Kidney epithelial cell (primary cell): ENCODE data around the gene LDLRAD4. TPM values are rescaled to one million over a fixed set of nuclear protein-coding genes. Genes with fewer than 3 reads are reported as not detected.

Experiments
- DNase-seq: peaks from one replicate; pipeline ENCODE4 v3.0.0-alpha.2; 2010; ENCODE audit warnings: low read depth
- H3K27me3 ChIP-seq: 2 replicates; pipeline ENCODE4 v1.6.0; 2011; ENCODE audit warnings: low read length; ENCODE audit not compliant: control insufficient read depth, insufficient read depth
- H3K36me3 ChIP-seq: 2 replicates; pipeline ENCODE4 v1.5.1; 2011; ENCODE audit warnings: low read length; ENCODE audit not compliant: control insufficient read depth, insufficient read depth
- H3K4me3 ChIP-seq: 2 replicates; pipeline ENCODE4 v1.5.1; 2011; ENCODE audit warnings: low read depth, mild to moderate bottlenecking, control low read depth, low read length
- total RNA-seq: library from RNA; depleted of rRNA; stranded (reverse); fragments of >200 nt; gene quantifications from 2 replicates; pipeline ENCODE4 v1.2.3, GENCODE V29; 2015
- TF ChIP-seq, protein P1 (sequence below): IDR thresholded peaks from 2 replicates; pipeline ENCODE4 v1.5.1; 2011; ENCODE audit warnings: mild to moderate bottlenecking, moderate library complexity, low read length, control low read depth, inconsistent platforms; ENCODE audit not compliant: insufficient read depth, poor library complexity, severe bottlenecking

Gene LDLRAD4
- total RNA-seq, 1 donor from 2014 or later = 5.8 TPM

DNA sequence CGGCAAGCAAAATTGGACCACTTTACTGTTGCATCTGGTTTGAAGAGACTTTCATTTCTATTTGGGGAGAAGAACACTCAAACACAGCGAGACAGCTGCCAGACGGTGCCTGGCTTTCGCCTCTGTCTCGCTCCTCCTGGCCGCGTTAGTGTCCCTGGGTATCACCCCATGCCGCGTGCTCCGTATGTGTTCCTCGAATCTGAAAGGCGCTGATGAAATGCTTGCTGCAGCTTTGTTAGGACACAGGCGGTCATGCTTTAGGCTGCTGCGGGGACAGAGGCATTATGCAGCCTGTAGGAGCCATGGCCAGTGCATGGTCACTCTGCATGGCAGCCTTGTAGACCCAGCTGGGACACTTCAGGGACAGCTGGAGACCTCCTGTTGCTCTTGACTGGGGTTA lies 53.9 kb downstream of the LDLRAD4 start:
- no peak for DNase-seq
- TF ChIP-seq, protein P1, sequence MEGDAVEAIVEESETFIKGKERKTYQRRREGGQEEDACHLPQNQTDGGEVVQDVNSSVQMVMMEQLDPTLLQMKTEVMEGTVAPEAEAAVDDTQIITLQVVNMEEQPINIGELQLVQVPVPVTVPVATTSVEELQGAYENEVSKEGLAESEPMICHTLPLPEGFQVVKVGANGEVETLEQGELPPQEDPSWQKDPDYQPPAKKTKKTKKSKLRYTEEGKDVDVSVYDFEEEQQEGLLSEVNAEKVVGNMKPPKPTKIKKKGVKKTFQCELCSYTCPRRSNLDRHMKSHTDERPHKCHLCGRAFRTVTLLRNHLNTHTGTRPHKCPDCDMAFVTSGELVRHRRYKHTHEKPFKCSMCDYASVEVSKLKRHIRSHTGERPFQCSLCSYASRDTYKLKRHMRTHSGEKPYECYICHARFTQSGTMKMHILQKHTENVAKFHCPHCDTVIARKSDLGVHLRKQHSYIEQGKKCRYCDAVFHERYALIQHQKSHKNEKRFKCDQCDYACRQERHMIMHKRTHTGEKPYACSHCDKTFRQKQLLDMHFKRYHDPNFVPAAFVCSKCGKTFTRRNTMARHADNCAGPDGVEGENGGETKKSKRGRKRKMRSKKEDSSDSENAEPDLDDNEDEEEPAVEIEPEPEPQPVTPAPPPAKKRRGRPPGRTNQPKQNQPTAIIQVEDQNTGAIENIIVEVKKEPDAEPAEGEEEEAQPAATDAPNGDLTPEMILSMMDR = no peak
- no peaks in the 10 kb centered on the region for H3K36me3 ChIP-seq
- no peak overlapping the region for H3K4me3 ChIP-seq
- H3K27me3 ChIP-seq = no peaks in the 10 kb centered on the region

DNA sequence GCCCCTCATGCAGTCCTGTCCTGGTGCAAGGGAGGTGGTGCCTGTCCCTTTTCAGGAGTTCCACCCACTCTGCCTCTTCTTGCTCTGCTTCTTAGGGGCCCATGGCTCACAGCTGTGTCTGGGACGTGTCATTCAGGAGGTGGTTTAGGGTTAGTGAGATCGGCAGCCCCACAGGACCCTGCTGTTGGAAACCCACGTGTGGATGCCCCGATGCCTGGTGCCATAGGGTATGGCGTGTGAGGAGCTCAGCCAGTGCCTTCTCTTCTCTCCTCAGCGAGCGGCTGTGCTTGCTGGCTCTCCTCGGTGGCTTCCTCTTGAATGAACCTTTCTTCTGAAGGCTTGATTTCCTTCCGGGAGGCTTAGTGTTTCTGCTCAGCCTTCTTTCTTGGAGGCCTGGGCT lies 55.2 kb downstream of the LDLRAD4 start:
- Histone ChIP-seq H3K36me3 (no peaks in the 10 kb centered on the region), H3K4me3 (no peak overlapping the region), H3K27me3 (no peaks in the 10 kb centered on the region)
- TF ChIP-seq, protein P1 = no peak
- no peak for DNase-seq

DNA sequence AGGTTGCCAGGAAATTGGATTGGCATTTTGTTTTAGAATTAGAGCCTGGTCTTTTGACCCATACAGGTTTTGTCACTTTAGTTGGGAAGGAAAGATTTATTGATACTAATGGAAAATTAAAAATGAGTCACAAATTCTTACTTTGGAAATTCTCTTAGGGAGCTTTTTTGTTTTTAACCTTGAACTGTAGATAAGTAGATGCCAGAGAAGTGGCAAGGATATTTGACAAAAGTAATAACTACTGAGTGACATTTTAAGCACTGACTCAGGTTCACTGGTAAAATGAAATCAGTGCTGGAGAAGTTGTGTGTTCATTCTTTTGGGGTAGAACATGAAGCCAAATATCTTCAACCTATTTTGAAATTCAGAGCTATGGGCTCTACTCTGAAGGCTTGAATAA lies 56.5 kb downstream of the LDLRAD4 start:
- H3K36me3 ChIP-seq = no peaks in the 10 kb centered on the region
- no peak for DNase-seq
- TF ChIP-seq, protein P1 = no peak
- H3K4me3 ChIP-seq = no peak overlapping the region
- H3K27me3 ChIP-seq = no peaks in the 10 kb centered on the region

DNA sequence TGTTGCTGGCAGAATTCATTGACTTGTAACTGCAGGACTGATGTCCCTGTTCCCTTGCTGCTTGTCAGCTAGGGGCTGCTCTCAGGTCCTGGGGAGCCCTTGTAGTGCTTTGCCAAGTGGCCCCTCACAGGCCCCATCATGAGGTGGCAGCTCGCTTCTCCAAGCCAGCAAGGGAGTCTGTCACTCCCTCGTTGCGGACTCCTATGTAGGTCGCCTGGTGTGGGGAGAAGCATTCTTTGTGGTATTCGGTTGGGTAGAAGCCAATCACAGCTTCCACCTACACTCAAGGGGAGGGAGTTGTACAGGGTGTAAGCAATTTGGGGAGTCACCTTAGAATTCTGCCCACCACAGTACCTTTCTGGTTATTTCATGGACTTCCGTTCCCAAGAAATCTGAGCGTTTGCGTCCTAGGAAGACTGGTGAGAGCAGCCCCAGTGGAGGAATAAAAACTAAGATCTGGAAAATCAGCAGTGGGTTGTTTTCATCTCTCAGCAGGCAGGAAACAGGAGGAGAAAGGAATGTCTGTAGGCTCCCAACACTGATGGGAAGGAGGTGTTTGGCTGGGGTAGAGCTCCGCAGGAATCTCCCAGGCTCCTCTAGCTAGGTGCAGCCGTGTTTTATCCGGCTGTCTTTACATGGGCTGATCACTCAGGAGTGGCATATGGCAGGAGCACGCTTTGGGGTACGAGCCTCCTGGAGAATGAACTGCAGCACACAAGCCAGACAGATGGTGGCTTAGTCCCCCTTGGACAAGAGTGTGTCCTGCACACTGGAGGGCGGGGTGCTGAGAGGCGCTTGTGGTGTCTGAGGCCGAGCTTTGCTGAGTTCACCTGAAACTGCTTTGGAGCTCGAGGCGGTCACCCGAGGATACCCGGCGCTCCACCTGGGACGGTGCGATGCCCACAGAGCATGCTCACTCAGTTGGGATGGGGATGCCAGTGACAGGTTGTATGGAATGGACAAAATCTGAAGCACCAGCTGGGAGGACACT lies 58.3 kb downstream of the LDLRAD4 start:
- H3K4me3 ChIP-seq = no peak overlapping the region
- TF ChIP-seq, protein P1 = no peak
- no peak for DNase-seq
- H3K27me3 ChIP-seq = no peaks in the 10 kb centered on the region
- no peaks in the 10 kb centered on the region for H3K36me3 ChIP-seq

DNA sequence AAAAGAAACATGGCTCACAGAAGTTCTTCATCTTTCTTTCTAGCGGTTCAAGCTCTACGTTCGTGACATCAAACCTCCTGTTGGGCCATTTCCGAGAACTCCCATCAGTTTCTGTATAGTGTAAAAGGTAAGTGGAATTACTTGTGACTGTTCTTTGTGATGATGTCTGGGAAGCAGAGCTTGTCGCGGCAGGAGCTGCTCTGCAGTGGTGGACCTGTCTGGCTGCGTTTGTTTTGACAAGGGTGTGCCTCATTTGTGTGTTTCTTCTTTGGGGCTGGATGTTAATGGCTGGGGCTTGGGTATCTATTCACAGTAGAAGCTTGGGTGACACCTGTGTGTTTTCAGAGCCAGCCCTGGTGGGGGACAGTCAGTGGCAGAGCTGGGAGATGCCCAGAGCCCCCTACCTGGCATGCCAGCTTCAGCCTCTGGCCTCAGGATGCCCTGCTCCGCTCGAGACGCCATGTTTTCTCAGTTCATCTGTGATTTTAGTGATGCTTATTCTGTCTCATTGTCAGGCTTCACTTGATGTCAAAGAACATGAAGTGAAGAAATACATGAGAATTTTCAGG lies 59.6 kb downstream of the LDLRAD4 start:
- no peak for DNase-seq
- Histone ChIP-seq H3K36me3 (no peaks in the 10 kb centered on the region), H3K4me3 (no peak overlapping the region), H3K27me3 (no peaks in the 10 kb centered on the region)
- TF ChIP-seq, protein P1 = no peak
